Measurements from ENCODE around the gene FAM229A. TPM values are rescaled to one million over a fixed set of nuclear protein-coding genes. Genes with fewer than 3 reads are reported as not detected.

Gene FAM229A
- total RNA-seq, 1 donor from 2014 or later = 5.5 TPM

DNA sequence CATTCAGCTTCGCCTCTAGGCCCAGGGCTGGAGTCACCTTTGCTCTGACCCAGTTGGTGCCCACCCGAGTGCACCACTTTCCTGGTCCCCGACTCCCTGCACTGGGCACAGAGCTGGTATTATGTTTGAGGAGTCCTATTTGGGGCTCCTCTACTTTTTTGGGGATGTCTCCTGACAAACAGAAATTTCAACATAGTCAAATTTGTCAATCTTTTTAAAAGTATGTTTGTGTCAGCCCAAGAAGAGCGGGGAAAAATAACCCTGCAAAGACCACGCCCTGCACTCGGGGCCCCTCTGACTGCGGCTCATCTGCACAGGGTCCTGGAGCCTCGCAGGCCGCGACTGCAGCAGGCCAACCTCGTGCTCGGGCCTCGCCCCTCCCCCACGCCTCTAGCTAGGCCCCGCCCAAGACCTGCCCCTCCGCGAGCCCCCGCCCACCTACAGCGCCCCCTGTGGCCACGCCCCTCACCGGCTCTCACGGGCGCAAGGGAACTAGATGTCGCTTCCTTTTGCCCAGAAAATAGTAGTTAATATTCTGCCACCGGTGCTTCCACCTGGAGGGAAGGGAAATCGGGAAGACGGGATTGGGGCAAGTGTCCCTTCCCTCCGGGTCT is 11.4 kb downstream of the FAM229A start:
- no peak for DNase-seq (ENCODE audit: extremely low read depth, low read depth, low spot score)

DNA sequence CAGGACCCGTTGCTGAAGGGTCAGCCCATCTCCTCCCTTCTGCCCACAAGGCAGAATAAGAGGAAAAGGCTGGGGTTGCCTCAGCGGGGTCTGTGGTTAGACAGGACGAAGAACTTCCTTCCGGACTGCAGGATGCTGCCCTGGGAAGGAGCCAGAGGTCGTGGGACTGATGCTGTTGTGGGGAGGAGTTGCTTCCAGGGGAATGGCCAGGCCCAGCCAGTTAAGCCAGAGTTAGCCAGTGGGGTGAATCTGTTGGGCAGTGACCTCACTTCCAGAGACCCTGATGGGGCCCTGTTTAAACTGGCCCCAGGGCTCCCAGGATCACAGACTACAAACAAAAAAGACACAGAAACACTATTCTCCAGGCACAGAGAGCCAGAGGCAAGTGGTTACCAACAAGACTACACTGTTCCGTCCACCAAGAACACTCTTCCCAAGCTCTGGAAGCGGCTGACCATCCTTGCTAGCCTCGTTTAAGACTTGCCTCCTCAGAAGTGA is 13.0 kb downstream of the FAM229A start:
- peak; percentile 63 for DNase-seq (ENCODE audit: extremely low read depth, low read depth, low spot score)

GRCh38 chr1:32346532-32347157 is 15.6 kb downstream of the FAM229A start:
- DNase-seq (ENCODE audit: extremely low read depth, low read depth, low spot score) = no peak

DNA sequence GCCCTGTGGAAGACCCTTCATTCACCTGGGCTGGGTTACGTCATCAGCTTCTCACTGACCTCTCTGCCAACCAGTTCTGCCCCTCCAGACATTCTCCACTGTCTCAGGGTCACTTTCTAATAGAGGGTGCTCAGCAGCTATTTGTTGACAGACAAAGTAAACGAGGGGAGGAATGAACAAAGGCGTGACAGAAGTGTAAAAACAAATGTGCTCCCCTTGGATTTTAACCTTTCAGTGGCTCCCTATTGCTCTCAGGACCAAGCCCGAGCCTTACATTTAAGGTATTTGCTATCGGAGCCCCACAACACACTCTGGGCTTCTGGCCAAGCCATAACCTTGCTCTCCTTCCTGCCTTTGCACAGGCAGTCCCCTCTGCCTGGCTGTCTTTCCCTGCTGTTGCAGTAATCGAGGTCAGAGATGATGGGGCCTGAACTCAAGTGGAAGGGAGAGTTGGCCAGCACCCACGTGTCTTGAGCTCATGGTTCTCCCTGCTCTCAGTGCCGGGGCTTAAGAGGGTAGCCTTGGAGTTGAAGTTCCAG is 16.9 kb downstream of the FAM229A start:
- DNase-seq (ENCODE audit: extremely low read depth, low read depth, low spot score) = no peak

GRCh38 chr1:32342704-32343103 is 19.6 kb downstream of the FAM229A start:
- DNase-seq (ENCODE audit: extremely low read depth, low read depth, low spot score) = no peak

DNA sequence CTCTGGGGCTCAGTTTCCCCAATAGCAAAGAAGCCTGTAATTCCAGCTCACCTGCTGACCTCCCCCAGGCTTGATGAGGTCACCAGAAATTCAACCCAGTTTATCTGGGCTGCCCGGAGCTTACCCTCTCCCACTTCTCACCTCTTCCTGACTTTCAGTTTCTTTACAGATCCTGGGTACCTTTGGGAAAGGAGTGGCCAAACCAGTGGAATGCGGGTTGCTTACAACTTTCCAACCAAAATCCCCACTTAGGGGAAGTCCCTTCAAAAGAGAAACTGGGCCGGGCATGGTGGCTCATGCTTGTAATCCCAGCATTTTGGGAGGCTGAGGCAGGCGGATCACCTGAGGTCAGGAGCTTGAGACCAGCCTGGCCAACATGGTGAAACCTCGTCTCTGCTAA is 20.3 kb downstream of the FAM229A start:
- DNase-seq (ENCODE audit: extremely low read depth, low read depth, low spot score) = no peak

DNA sequence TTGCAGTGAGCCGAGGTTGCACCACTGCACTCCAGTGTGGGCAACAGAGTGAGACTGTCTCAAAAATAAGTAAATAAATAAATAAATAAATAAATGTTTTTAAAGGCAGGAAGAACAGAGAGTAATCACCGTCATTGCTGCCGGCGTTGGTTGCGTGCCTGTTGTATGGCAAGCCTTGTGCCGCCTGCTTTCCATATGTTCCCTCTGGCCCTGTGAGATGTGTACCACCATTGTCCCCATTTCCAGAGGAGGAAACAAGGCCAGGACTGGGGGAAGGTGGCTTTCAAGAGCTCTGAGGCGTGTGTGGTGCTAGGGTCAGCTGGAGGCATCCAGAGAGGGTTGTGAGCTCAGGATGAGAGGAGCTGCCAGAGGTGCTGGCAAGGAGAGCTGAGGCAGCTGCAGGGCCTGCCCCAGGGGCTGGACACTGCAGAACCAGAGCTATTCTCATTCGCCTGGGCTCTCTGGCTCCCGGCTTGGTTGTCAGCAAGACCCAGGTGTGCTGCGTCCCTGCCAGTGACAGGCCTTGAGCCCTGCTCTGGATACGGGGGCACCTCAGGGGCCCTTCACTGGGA is 21.0 kb downstream of the FAM229A start:
- DNase-seq (ENCODE audit: extremely low read depth, low read depth, low spot score) = no peak

GRCh38 chr1:32339363-32339978 is 22.8 kb downstream of the FAM229A start:
- DNase-seq (ENCODE audit: extremely low read depth, low read depth, low spot score) = no peak

- no peak for DNase-seq (ENCODE audit: extremely low read depth, low read depth, low spot score)
These were observed 23.6 kb downstream of the FAM229A start for GRCh38 chr1:32338637-32339145.

- no peak for DNase-seq (ENCODE audit: extremely low read depth, low read depth, low spot score)
These were observed 24.2 kb downstream of the FAM229A start for GRCh38 chr1:32337855-32338636.

DNA sequence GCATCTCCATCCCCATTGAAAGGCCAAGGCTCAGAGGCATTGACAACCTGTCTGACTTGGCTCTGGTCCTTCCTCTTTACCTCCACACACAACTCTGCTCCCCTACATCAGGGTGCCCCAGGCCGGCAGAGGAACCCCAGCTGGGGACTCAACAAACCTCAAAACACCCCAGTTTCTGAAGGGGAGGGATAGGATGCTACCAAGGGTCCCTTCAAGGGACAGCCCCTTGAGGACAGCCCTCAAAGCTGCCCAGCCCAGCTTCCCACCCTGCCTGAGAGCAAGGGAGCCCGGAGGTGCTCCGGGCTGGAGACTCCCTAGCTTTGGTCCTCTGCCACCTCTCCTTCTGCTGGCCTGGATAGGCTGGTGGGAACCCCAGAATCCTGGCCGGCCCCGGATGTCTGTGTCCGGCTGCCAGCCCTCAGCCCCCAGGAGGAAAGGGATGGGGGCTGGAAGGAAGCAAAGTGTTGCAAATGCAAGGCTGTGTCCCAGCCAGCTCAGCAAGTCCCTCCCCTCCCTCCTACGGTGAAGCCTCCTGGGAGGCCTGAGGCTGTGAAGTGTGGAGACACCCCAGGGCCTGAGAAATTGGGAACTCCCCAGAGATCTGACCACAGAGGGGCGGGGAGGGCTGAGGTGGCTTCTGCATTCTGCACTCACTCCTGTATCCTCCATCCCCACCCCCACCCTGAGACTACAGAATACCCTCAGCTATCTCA is 25.2 kb downstream of the FAM229A start:
- no peak for DNase-seq (ENCODE audit: extremely low read depth, low read depth, low spot score)

GRCh38 chr1:32336591-32336932 is 25.7 kb downstream of the FAM229A start:
- no peak for DNase-seq (ENCODE audit: extremely low read depth, low read depth, low spot score)

DNA sequence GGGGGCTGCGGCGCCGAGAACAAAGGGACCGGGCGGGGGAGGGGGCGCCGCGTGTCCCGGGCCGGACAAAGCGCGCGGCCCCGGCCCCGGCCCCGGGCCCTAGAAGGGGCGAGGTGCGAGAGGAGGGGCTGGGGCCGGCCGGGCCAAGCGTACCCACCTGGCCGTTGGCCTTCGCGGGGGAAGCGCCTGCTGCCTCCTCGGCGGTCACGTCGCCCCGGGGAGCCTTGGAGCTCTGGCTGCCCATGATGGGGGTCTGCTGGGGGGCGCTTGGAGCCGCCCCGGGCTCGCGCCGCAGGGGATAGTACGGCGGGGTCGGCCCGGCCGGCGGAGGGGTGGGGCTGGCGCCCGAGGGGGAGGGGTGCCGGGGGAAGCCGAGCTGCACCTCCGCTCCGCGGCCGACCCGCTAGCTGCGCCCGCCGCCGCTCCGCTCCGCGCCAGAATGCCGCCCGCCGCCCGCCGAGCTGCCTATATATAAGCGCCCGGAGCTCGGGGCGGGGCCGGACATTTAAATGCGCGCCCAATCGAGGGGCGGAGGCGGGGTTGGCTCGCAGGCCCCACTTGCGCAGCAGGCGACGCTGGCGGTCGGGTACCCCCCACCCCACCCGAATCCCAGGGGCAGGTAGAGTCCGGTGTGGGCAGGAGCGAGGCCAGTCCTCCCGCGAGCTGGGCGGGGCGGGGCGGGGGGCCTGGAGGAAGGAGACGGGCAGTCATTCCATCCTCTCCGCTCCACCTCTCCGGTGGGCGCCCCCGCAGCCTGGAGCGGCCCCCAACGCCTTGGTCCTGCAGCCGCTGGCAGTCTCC is 26.3 kb downstream of the FAM229A start, which contains the start of gene MARCKSL1:
Gene MARCKSL1 (minus strand): TSS at position 444 of the 801 bp plus-strand sequence. CDS start 200 bp downstream, at position 244.
- DNase-seq (ENCODE audit: extremely low read depth, low read depth, low spot score) = no peak

- no peak for DNase-seq (ENCODE audit: extremely low read depth, low read depth, low spot score)
These were observed 26.8 kb downstream of the FAM229A start for GRCh38 chr1:32335535-32335789.

- DNase-seq (ENCODE audit: extremely low read depth, low read depth, low spot score) = no peak
These were observed 27.3 kb downstream of the FAM229A start for GRCh38 chr1:32334864-32335534.

GRCh38 chr1:32334274-32334861 is 27.9 kb downstream of the FAM229A start:
- no peak for DNase-seq (ENCODE audit: extremely low read depth, low read depth, low spot score)

DNA sequence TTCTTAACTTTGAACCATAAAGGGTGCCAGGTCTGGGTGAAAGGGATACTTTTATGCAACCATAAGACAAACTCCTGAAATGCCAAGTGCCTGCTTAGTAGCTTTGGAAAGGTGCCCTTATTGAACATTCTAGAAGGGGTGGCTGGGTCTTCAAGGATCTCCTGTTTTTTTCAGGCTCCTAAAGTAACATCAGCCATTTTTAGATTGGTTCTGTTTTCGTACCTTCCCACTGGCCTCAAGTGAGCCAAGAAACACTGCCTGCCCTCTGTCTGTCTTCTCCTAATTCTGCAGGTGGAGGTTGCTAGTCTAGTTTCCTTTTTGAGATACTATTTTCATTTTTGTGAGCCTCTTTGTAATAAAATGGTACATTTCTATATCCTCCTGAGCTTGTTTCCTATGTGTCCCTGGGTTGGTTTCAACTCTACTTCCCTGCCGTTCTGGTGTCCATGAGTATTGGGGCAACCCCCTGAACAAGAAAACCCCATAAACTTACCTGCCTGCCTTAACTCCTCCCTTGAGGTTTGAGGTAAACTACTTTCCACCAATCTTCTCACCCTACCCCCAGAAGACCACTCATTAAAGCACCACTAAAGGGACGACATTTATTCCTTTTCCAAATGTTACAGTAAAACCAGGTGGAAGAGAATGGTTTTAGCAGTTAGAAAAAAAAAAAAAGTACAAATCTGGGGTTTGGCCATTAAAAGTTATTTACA is 28.9 kb downstream of the FAM229A start:
- no peak for DNase-seq (ENCODE audit: extremely low read depth, low read depth, low spot score)
